SH-SY5Y (cell line): ENCODE results near the gene ANKRD49.

Source experiments
- GATA2 ChIP-seq: IDR thresholded peaks from 2 replicates; pipeline ENCODE4 v1.6.1; 2011; ENCODE audit warnings: mild to moderate bottlenecking, low read depth, low read length
- GATA3 ChIP-seq: IDR thresholded peaks from 2 replicates; pipeline ENCODE4 v1.6.1; 2011; ENCODE audit warnings: low read depth, mild to moderate bottlenecking, low read length, moderate library complexity

- no peak for TF ChIP-seq GATA2
- TF ChIP-seq GATA3, result no peak
These were observed 37.9 kb upstream of the ANKRD49 start for GRCh38 chr11:94455861-94456260.
